22Rv1 (cell line): Measurements from ENCODE around the gene PKIB.

Experiments
- ZFX ChIP-seq: fragments of 450-650 bp; IDR thresholded peaks from 2 replicates; pipeline ENCODE4 v1.6.1; 2017; ENCODE audit warnings: antibody characterized with exemption, borderline replicate concordance
- TF ChIP-seq, protein P1 (sequence below): fragments of 450-650 bp; IDR thresholded peaks from 2 replicates; pipeline ENCODE4 v1.5.1; 2017; ENCODE audit warnings: mild to moderate bottlenecking

DNA sequence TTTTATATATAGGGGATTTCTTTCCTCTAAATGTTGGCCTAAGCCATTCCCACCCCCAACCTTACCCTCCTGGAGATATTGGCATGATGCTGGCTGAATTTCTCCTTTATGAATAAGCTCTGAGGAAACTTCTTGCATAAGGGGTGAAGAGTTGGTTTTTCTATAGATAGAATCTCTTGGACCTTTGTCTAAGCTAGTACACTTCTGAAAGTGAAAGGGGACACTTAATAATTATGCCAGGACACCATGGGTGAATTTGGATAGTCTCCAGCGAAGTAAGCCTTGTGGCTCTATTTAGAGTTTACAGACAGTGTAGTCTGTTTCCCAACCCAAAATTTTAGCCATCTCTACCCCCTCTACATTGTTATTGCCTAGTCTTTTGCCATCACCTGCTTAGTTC is 142.3 kb downstream of the PKIB start:
- TF ChIP-seq, protein P1, sequence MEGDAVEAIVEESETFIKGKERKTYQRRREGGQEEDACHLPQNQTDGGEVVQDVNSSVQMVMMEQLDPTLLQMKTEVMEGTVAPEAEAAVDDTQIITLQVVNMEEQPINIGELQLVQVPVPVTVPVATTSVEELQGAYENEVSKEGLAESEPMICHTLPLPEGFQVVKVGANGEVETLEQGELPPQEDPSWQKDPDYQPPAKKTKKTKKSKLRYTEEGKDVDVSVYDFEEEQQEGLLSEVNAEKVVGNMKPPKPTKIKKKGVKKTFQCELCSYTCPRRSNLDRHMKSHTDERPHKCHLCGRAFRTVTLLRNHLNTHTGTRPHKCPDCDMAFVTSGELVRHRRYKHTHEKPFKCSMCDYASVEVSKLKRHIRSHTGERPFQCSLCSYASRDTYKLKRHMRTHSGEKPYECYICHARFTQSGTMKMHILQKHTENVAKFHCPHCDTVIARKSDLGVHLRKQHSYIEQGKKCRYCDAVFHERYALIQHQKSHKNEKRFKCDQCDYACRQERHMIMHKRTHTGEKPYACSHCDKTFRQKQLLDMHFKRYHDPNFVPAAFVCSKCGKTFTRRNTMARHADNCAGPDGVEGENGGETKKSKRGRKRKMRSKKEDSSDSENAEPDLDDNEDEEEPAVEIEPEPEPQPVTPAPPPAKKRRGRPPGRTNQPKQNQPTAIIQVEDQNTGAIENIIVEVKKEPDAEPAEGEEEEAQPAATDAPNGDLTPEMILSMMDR, result no peak
- TF ChIP-seq ZFX, result no peak
